GM19467 (cell line): Measurements from ENCODE around the gene ACTR3C.

Experiments used
- ATAC-seq: cut with Tn5 transposase; IDR thresholded peaks from one replicate; pipeline ENCODE4 v1.9.1; 2021; ENCODE audit warnings: mild to moderate bottlenecking, moderate library complexity; ENCODE audit not compliant: unreplicated experiment

Gene ACTR3C

GRCh38 chr7:150322833-150323681 is at the start of gene ACTR3C, which contains the start of gene LRRC61:
Gene ACTR3C, minus strand, starts transcription at chr7:150323545. Its CDS starts 28,249 bp downstream, at chr7:150295296.
Gene LRRC61, plus strand, starts transcription at chr7:150323355. Its CDS starts 13,507 bp downstream, at chr7:150336862.
- peak; percentile 54 for ATAC-seq

DNA sequence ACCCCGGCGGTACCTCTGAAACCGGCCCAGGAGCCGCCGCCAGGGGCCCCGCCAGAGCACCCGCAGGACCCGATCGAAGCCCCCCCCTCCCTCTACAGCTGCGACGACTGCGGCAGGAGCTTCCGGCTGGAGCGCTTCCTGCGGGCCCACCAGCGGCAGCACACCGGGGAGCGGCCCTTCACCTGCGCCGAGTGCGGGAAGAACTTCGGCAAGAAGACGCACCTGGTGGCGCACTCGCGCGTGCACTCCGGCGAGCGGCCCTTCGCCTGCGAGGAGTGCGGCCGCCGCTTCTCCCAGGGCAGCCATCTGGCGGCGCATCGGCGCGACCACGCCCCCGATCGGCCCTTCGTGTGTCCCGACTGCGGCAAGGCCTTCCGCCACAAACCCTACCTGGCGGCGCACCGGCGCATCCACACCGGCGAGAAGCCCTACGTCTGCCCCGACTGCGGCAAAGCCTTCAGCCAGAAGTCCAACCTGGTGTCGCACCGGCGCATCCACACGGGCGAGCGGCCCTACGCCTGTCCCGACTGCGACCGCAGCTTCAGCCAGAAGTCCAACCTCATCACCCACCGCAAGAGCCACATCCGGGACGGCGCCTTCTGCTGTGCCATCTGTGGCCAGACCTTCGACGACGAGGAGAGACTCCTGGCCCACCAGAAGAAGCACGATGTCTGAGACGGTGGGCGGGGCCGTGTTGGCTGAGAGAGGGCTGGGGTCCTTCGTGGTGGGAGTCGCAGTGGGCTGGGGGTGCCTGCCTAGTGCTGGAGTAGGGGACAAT is 49.1 kb upstream of the ACTR3C start:
- no peak for ATAC-seq

GRCh38 chr7:150371996-150372270 is 48.6 kb upstream of the ACTR3C start:
- ATAC-seq = no peak

GRCh38 chr7:150371131-150371995 is 48.0 kb upstream of the ACTR3C start:
- ATAC-seq = no peak

GRCh38 chr7:150370612-150371071 is 47.3 kb upstream of the ACTR3C start:
- ATAC-seq = no peak

DNA sequence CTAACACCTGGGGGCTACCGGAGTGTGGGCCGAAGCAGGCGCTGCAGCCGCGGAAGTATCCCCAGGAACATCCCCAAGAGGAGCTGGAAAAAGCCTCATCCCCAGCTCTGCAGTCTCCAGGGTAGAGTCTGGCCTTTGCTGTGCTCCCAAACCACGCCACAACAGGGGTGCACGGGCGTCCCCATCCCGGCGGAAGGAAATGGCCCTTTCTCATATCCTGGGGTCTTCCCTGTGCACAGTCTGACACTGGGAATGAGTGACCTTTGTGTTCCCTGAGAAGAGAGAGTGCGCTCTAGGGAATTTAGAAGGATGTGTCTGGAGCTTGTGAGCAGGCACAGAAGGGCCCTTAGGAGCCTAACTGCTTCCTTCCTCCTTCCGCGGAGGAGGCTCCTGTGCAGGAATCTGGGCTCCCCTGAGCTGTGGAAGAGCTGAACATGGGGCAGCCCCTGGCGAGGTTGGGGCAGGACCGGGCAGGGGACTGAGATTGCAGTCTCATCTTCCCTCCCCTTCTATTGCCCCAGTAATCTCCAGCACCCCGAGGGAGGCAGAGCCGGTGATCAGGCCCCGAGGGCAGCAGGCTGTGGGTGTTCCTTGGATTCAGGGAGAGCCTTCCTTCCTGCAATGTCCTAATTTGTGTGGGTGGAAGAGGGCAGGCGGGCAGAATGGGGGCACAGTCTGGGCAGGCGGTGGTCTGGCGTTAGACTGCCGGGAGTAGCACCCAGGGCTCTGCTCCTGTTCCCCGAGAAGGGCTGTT is 46.6 kb upstream of the ACTR3C start:
- no peak for ATAC-seq

DNA sequence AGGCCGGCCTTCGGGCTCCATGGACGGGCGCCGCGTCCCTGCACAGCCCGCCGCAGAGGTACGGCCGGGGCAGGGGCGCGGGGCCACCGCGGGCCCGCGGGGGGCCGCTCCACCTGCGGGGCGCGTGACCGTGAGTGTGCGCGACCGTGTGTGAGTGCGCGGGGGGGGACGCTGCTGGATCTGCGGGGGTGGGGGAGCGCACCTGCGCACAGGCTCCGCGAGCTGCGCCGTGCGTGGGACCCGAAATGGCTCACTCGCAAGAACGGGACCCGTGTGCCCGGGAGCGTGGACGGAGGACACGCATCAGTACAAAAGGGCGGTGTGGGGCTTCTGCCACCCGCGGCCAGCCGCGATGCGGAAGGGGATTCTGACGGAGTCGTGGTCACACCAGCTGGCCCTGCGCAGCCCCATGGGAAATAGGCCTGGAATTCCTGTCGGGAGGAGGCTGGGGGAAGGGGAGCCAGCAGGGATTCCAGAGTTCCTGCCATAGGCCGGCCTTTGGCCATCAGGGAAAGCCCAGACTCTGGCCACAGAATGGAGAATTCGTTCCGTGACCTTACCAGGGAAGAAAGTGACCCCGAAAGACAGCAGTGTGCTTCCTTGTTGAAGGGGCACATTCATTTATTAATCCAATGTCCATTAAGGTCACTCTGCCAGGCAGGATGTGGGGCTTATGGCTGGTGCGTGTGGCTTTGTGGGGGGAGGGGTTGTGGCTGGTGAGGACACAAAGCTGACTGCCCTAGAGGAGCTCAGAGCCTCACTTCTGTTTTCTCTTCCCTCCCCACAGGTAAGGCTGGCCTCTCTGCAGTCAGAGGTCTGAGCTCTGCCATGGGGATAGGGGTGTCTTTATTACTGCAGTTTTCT is 45.8 kb upstream of the ACTR3C start:
- peak; percentile 15 for ATAC-seq

GRCh38 chr7:150368096-150368883 is 44.9 kb upstream of the ACTR3C start, which contains the start of gene REPIN1:
Gene REPIN1, plus strand, starts transcription at chr7:150368822. Its CDS starts 890 bp downstream, at chr7:150369712.
- peak; percentile 50 for ATAC-seq

- no peak for ATAC-seq
These were observed 44.3 kb upstream of the ACTR3C start for GRCh38 chr7:150367677-150368095.

GRCh38 chr7:150365673-150366398 is 42.5 kb upstream of the ACTR3C start:
- no peak for ATAC-seq

DNA sequence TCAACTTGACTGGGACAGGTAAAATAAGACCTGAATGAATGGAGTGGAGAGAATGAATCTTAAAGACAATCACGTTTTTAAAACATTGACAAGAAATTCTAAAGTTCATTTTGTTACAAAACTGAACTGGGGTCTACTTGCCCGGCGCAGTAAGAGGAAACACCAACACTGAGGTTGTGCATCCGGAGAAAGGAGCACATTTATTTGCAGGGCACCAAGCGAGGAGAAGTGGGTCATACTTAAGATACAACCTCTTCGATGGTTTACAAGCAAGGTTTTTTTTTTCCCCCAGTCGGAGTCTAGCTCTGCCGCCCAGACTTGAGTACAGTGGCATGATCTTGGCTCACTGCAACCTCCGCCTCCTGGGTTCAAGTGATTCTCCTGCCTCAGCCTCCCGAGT is 41.8 kb upstream of the ACTR3C start:
- ATAC-seq = no peak

DNA sequence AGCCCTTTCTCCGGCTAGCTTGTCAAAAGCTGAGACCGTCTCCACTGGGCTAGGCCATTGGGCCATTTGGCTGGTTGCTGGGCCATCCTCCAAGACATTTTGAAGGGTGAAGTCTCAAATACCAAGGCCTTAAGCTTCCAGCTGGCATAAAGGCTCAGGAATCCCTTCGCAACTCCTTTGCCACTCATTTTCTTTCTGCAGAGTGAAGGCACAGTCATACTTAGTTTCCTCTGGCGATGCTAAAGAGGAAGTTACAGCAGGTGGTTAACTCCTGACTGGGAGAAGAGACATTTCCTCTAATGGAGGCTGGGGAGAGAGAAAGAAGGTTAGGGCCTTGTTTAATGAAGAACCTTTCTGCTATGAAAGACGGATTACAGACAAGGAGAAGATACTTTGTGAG is 40.5 kb upstream of the ACTR3C start:
- ATAC-seq = no peak

- no peak for ATAC-seq
These were observed 40.0 kb upstream of the ACTR3C start for GRCh38 chr7:150363370-150363769.

DNA sequence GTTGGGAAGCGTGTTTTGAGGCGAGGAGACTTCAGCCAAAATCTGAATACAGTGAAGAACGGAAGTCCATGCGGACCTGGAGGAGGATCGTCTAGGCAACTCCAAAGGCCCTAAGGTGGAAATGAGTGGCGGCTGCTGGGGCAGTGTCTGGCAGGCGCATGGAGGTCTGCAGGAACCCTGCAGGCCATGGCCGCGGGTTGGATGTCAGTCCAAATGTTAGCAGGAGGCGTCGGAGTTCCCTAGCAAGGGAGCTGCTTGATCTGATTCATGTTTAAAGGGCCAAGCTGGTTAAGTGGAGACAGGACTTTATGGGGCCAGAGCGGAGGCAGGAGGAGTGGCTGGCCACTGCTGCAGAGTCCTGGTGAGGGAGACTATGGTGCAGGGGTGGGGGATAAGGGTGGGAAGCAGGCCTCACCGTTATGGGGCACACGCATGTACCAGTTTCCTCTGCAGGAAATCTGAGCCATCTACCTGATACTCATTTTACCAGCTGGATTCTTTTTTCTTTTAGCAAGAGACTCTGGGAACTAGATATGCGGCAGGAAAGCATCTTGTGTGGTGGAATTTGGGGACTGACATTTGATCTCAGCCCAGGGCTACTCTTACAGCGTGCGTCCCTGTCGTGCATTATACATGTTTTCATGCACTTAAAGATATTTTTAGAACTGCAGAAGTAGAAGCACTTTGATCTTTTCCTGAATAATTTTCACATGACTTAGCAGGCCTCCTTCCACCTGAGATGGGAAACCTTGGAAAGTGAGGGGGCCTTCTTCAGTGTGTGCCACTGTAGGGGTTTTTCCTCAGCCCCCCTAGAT is 38.7 kb upstream of the ACTR3C start:
- no peak for ATAC-seq

DNA sequence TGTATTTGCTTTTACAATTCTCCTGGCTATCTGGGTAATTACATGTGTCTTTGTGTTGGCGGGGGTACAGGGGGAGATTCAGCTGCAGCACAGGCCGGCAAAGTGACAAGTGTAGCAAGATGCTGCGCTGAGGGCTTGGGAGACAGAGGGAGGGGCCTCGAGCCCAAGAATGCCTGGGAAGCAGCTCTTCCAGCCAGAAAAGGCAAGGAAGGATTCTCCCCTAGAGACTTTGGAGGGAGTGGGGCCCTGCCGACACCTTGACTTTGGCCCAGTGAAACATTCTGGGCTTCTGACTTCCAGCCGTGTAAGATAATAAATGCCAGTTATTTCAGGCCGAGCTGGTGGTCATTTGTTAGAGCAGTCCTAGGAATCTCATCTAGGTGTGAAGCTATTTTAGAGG is 38.1 kb upstream of the ACTR3C start:
- ATAC-seq = no peak

- no peak for ATAC-seq
These were observed 37.2 kb upstream of the ACTR3C start for GRCh38 chr7:150360363-150361058.
